Activated CD8-positive, alpha-beta T cell treated with anti-CD3 and anti-CD28 coated beads for 36 hours (primary cell): ENCODE results near the gene PRMT7. TPM values are rescaled to one million over a fixed set of nuclear protein-coding genes. Genes with fewer than 3 reads are reported as not detected.

ENCODE experiments used
- ATAC-seq: fragments of 200-7000 bp; cut with Tn5 transposase; one replicate; pipeline ENCODE4 v1.10.0; 2021; ENCODE audit warnings: mild to moderate bottlenecking, moderate library complexity
- CTCF ChIA-PET: fragments of 350-600 bp; sonication (Branson Sonifier 250); formaldehyde crosslinking; loops from one replicate; lab custom pipeline; 2021; ENCODE audit warnings: antibody characterized with exemption; lab: Charles Lee
- POLR2A ChIA-PET: fragments of 350-600 bp; sonication (Branson Sonifier 250); formaldehyde crosslinking; loops from one replicate; lab custom pipeline; 2021; ENCODE audit warnings: antibody characterized with exemption; lab: Charles Lee
- DNase-seq: peaks from one replicate; pipeline ENCODE4 v3.0.0-alpha.2; 2020
- H3K27ac Mint-ChIP-seq: one replicate; pipeline ENCODE4 v1.8.0; 2021; ENCODE audit warnings: mild to moderate bottlenecking, mixed read lengths
- H3K27me3 Mint-ChIP-seq: one replicate; pipeline ENCODE4 v1.8.0; 2021; ENCODE audit warnings: mixed read lengths
- H3K36me3 Mint-ChIP-seq: one replicate; pipeline ENCODE4 v1.8.0; 2021; ENCODE audit warnings: low read depth, mixed read lengths
- H3K4me1 Mint-ChIP-seq: one replicate; pipeline ENCODE4 v1.8.0; 2021; ENCODE audit warnings: low read depth, mixed read lengths
- H3K4me3 Mint-ChIP-seq: one replicate; pipeline ENCODE4 v1.8.0; 2021; ENCODE audit warnings: mild to moderate bottlenecking, moderate library complexity, mixed read lengths
- H3K9me3 Mint-ChIP-seq: one replicate; pipeline ENCODE4 v1.8.0; 2021; ENCODE audit warnings: mixed read lengths
- intact Hi-C: fragments of 100-400 bp; cut with micrococcal nuclease; formaldehyde crosslinking; loops from one replicate; pipeline ENCODE4 v1.10.0; 2022
- total RNA-seq, 2 experiments: library from RNA; stranded (reverse); gene quantifications; one replicate each; pipeline ENCODE4 v1.2.3, GENCODE V29; 2021
- TF ChIP-seq, protein P1 (sequence below): fragments of 200-600 bp; IDR thresholded peaks from one replicate; pipeline ENCODE4 v1.8.0; 2022; ENCODE audit warnings: antibody characterized with exemption, mild to moderate bottlenecking

Gene PRMT7
- total RNA-seq, 2 experiments from 2014 or later = 67.4 to 78.4 TPM

DNA sequence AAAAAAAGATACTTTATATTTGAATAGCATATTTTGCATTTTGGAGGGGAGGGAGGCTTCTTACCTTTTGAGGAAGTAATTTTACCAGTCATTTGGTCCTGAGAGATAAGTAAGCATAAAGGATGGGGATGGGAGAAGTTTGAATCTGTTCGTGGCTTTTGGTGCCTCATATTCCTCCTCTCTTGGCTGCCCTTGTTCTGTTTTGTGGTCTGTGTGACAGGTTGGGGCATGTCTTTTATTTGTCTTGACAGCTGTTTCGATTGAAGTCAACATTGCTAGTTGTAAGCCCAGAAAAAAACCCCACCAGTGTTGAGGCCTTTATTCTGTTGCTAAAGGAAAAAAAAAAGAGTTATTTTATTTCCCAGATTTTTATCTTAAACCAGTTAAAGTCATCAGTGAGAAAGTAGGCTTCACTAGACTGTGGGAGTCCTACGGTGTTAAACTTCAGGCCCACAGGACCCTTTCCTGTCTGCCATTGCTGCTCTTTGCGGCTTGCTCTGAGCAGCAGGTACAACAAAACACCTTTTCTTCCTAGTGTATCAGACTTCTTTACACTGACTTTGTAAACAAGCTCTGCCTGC lies 35.1 kb upstream of the PRMT7 start:
- ChIA-PET POLR2A (interaction anchor here (0.6 to 5.9 kb wide), 6 partner anchors 12 to 80 kb away, joined by 3 to 42 read pairs (median 3); partner anchors contain the start of gene SLC7A6), CTCF (interaction anchor here (1.4 to 8.5 kb wide), 5 partner anchors 9 to 24 kb away, joined by 4 to 97 read pairs (median 6); partner anchors contain the start of gene SLC7A6)
- H3K36me3 Mint-ChIP-seq = peaks cover 57% of the 10 kb centered on the region
- peaks cover 70% of the 10 kb centered on the region for H3K4me1 Mint-ChIP-seq
- intact Hi-C loops = no loop called here
- ATAC-seq (peak; percentile 71), DNase-seq (peak; percentile 59)
- H3K9me3 Mint-ChIP-seq = no peaks in the 10 kb centered on the region
- TF ChIP-seq, protein P1, sequence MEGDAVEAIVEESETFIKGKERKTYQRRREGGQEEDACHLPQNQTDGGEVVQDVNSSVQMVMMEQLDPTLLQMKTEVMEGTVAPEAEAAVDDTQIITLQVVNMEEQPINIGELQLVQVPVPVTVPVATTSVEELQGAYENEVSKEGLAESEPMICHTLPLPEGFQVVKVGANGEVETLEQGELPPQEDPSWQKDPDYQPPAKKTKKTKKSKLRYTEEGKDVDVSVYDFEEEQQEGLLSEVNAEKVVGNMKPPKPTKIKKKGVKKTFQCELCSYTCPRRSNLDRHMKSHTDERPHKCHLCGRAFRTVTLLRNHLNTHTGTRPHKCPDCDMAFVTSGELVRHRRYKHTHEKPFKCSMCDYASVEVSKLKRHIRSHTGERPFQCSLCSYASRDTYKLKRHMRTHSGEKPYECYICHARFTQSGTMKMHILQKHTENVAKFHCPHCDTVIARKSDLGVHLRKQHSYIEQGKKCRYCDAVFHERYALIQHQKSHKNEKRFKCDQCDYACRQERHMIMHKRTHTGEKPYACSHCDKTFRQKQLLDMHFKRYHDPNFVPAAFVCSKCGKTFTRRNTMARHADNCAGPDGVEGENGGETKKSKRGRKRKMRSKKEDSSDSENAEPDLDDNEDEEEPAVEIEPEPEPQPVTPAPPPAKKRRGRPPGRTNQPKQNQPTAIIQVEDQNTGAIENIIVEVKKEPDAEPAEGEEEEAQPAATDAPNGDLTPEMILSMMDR = no peak
- peak overlapping the region; percentile 96 for H3K27ac Mint-ChIP-seq
- H3K27me3 Mint-ChIP-seq = no peaks in the 10 kb centered on the region
- H3K4me3 Mint-ChIP-seq = peak overlapping the region; percentile 3

- Mint-ChIP-seq H3K36me3 (peaks cover 57% of the 10 kb centered on the region), H3K27ac (peak overlapping the region; percentile 96), H3K4me3 (peak overlapping the region; percentile 3), H3K27me3 (no peaks in the 10 kb centered on the region), H3K9me3 (no peaks in the 10 kb centered on the region), H3K4me1 (peaks cover 70% of the 10 kb centered on the region)
- intact Hi-C loops = no loop called here
- ChIA-PET POLR2A (interaction anchor here (0.6 to 5.9 kb wide), 6 partner anchors 12 to 80 kb away, joined by 3 to 42 read pairs (median 3); partner anchors contain the start of gene SLC7A6), CTCF (interaction anchor here (0.7 to 8.5 kb wide), 6 partner anchors 8 to 41 kb away, joined by 3 to 97 read pairs (median 6); partner anchors contain the start of gene SLC7A6)
- DNase-seq = no peak
- TF ChIP-seq, protein P1 = no peak
- ATAC-seq = no peak
These were observed 34.6 kb upstream of the PRMT7 start for GRCh38 chr16:68276223-68276622.

DNA sequence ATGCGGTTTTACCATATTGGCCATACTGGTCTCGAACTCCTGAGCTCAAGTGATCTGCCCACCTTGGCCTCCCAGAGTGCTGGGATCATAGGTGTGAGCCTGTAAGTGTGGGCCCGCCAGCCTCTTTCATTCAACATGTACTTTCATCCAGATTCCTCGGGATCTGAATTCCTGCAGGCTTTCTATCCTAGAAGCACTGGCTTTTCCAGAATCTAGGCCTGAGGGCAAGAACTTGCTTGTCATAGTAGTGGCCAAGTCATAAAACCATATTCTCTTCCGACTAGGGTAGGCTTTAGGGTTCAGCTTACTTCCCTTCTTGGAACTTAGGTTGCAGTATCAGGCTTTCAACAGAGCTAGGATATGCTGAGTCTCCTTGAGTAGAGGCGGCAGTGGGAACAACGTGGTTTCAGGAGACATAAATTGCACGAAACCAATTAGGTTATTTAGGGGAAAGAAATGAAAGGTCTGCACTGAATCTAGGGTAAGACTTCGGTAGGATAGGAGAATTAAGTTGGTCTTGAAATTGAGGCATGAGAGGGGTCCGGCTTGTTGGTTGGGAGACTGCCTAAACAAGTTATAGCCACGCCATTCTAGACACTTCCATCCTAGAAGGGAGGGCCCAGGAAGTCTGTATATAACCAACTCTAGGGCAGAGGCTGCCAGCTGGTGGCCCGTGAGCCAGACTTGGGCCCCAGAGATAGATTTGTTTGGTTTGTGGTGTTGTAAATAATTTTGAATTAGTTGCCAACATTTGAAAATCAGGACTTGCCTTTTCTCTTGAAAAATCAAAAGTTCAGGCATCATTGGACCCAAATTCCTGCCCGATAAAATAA lies 30.9 kb upstream of the PRMT7 start:
- DNase-seq (no peak), ATAC-seq (no peak)
- peaks cover 71% of the 10 kb centered on the region for H3K4me1 Mint-ChIP-seq
- no peak overlapping the region for H3K4me3 Mint-ChIP-seq
- TF ChIP-seq, protein P1 = no peak
- CTCF ChIA-PET = interaction anchor here (1.0 to 18.9 kb wide), 7 partner anchors 8 to 49 kb away, joined by 3 to 260 read pairs (median 4); partner anchors contain the start of gene SLC7A6
- intact Hi-C loops = no loop called here
- H3K9me3 Mint-ChIP-seq = no peaks in the 10 kb centered on the region
- POLR2A ChIA-PET = interaction anchor here (1.0 to 2.0 kb wide), 6 partner anchors 10 to 16 kb away, joined by 4 to 14 read pairs (median 7); partner anchors contain the start of gene SLC7A6
- peak overlapping the region; percentile 60 for H3K27ac Mint-ChIP-seq
- no peaks in the 10 kb centered on the region for H3K27me3 Mint-ChIP-seq
- H3K36me3 Mint-ChIP-seq = peaks cover 58% of the 10 kb centered on the region

DNA sequence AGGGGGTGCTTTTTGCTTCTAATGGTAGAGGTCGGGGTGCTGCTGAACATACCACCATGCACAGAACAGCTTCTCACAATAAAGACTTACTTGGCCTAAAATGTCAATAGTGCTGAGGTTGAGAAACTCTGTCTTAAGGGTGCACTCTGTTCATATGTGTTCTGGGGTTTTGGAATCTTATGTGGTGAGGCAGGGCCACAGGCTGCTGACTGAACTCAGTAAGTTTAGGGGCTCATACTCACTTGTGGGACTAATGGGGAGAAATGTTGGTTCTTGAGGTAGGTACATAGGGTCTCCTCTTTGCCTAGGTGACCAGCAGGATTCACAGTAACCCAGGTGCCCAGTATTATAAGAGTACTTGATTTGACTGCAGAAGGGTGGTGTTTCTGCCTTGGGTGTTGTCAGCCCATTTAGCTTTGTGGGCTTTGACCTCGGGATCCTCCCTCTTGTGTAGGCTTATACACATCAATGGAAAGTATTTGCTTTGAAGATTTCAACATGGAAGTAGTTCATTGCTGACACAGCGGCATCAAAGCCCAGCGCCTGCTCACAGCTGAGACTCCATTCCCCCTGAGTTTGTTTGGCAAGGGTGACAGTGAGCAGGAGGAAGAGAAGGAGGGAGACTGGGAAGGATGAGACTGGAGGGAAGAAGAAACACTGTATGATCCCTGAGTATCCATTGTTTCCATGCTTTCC lies 29.3 kb upstream of the PRMT7 start:
- Mint-ChIP-seq H3K27ac (peak overlapping the region; percentile 95), H3K4me3 (no peak overlapping the region), H3K9me3 (no peaks in the 10 kb centered on the region), H3K27me3 (no peaks in the 10 kb centered on the region), H3K4me1 (peaks cover 69% of the 10 kb centered on the region), H3K36me3 (peaks cover 55% of the 10 kb centered on the region)
- peak; percentile 14 for ATAC-seq
- POLR2A ChIA-PET = interaction anchor here (1.3 to 2.0 kb wide), 3 partner anchors 9 to 13 kb away, joined by 3 to 14 read pairs (median 7); no protein-coding TSS in a partner anchor
- intact Hi-C loops = no loop called here
- no peak for DNase-seq
- TF ChIP-seq, protein P1 = no peak
- CTCF ChIA-PET = interaction anchor here (3.1 to 18.9 kb wide), 2 partner anchors 19 to 47 kb away, joined by 10 to 260 read pairs; partner anchors contain the start of gene SLC7A6
